Right renal cortex interstitium (tissue), 3 donors: ENCODE measurements around the gene OBSCN. TPM values are rescaled to one million over a fixed set of nuclear protein-coding genes. Genes with fewer than 3 reads are reported as not detected.
A peak's percentile ranks its signal among the peaks of the same experiment; 100 is the strongest.

ENCODE experiments used
- DNase-seq, 3 donors: peaks; one replicate each; pipeline ENCODE4 v3.0.0-alpha.2; 2013; ENCODE audit warnings: low read depth in 3 of 3, low spot score in 2 of 3
- polyA plus RNA-seq, 3 donors: library from polyadenylated mRNA; unstranded; fragments of 120-200 nt; gene quantifications; one replicate each; pipeline ENCODE4 v1.2.1, GENCODE V29; 2013; ENCODE audit not compliant: insufficient read length in 3 of 3

OBSCN gene
- polyA plus RNA-seq, 3 donors = 20.2 to 22.0 (median 20.9) TPM

DNA sequence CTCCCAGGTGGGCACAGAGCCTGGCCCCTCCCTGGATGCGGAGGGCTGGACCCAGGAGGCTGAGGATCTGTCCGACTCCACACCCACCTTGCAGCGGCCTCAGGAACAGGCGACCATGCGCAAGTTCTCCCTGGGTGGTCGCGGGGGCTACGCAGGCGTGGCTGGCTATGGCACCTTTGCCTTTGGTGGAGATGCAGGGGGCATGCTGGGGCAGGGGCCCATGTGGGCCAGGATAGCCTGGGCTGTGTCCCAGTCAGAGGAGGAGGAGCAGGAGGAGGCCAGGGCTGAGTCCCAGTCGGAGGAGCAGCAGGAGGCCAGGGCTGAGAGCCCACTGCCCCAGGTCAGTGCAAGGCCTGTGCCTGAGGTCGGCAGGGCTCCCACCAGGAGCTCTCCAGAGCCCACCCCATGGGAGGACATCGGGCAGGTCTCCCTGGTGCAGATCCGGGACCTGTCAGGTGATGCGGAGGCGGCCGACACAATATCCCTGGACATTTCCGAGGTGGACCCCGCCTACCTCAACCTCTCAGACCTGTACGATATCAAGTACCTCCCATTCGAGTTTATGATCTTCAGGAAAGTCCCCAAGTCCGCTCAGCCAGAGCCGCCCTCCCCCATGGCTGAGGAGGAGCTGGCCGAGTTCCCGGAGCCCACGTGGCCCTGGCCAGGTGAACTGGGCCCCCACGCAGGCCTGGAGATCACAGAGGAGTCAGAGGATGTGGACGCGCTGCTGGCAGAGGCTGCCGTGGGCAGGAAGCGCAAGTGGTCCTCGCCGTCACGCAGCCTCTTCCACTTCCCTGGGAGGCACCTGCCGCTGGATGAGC lies 164.5 kb downstream of the OBSCN start:
- DNase-seq = peak in 1 of 3 donors; percentile 34

DNA sequence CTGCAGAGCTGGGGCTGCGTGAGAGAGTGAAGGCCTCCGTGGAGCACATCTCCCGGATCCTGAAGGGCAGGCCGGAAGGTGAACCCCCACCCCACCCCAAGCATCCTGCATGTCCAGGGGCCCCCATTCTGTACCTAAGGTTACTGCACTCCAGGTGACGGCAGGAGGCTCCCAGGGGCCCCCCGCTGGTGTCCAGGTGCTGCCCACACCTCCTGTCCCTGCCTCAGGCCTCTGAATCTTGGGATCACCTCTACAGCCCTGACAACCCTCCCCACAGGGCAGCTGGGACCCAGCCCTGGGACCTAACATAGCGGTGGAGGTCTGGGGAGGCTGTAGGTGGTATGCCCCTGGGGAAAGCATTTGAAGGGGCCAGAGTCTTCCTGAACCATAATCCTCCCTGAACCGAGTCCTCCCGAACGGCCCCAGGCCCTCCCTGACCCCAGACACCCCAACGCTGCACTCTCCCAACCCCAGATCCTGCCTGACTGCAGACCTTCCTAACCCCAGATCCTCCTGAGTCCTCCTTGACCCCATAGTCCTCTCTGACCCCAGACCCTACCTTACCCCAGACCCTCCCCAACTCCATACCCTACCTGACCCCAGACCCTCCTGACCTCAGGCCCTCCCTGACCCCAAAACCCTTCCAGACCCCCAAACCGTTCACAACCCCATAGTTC lies 165.3 kb downstream of the OBSCN start:
- DNase-seq = no peak

DNA sequence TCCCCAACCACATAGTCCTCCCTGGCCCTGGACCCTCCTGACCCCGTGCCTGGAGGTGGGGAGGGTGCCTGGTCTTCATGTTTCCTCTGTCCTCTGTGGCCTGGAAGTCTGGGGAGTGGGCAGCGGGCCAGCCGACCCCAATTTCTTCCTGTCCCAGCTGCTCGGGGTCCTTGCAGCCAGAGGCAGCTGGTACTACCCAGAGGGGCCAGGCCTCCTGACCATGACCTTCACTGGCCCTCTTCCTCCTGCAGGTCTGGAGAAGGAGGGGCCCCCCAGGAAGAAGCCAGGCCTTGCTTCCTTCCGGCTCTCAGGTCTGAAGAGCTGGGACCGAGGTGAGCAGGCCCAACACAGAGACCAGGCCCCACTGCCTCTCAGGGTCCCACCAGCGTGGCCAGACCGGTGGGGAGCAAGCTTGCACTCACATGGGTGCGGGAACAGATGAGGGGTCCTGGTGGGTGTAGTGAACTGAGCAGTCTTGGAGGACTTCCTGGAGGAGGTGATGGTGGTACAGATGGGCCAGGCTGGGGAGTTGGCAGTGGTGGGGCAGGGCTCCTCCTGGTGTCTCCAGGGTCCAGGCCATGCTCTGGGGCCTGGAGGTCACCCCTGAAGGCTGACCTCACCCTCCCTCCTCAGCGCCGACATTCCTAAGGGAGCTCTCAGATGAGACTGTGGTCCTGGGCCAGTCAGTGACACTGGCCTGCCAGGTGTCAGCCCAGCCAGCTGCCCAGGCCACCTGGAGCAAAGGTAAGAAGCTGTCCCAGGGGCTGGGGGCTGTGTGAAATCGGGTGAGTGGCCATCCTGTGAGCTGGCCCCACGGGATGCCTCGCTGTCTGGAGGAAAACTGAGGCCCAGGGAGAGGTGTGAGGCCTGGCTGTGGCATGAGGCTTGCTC lies 166.1 kb downstream of the OBSCN start:
- no peak for DNase-seq

DNA sequence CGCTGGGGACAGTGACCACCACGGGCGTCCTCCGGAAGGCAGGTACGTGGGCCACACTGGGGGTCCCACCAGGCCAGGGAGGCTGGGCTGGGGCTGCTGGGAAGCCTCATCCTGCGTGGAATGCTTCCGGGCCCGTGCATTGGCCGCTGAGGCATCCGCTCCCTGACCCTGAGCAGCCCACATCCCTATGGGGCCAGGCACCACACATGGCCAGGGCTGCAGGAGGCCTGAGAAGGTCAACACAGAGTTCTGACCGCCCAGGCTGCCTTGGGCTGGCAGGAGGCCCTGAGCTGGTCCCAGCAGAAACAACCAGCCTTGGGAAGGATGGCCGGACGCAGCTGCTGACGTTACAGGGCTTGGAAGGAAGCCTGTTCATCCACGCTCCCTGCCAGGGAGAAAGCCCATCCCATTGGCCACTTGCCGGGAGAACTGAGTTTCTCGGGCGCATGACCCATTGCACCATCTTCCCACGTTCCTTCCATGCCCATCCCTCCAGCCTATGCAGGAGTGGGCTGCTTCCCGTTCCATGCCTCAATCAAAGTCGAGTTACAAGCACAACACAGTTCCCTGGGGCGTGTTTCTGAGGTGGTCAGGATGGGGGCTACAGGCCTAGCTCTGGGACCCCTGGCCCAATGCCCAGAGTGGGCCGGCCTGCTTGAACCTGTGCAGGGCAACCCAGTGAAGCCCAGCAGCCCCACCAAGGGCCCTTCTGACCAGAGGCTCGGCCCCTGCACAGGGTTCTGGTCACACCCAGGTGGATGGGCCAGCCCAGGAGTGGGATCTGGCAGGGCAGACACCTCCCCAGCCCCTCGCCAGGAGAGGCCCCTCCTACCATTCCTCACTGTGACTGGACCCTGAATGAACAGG lies 167.1 kb downstream of the OBSCN start:
- DNase-seq = no peak

DNA sequence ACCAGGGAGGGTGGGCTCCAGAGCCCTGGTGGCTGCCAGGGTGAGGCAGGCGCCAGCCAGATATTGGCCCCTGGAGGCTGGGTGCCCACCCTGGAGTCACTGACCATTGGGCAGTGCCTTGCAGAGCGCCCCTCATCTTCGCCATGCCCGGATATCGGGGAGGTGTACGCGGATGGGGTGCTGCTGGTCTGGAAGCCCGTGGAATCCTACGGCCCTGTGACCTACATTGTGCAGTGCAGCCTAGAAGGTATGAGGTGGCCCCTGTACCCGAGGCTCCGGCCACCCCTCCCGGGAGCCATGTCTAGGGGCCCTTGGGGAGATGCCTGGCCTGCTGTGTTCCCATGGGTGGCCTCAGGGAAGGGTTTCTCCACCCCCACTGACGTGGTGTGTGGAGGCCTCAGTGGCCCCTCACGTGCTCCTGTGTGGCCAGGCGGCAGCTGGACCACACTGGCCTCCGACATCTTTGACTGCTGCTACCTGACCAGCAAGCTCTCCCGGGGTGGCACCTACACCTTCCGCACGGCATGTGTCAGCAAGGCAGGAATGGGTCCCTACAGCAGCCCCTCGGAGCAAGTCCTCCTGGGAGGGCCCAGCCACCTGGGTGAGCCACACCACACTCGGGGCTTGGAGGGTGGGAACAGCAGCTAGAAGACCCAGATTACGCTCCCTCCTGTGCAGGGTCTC lies 167.9 kb downstream of the OBSCN start:
- no peak for DNase-seq

DNA sequence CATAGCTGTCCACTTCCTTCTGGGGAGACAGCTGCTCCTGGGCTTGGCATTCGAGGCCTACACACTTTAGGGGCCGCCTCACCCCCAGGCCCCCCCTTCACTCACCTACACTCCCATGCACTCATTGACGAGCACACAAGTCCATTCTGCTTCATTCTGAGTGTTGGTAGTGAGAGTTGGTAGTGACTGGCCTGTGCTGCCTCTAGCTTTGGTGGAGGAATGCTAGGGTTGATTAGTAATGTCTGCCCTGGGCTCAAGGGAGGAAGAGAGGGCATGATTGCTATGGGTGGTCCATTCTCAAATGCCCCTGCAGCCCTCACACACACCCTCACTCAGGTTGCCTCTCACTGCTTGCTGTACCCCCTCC lies 168.4 kb downstream of the OBSCN start:
- DNase-seq = no peak

DNA sequence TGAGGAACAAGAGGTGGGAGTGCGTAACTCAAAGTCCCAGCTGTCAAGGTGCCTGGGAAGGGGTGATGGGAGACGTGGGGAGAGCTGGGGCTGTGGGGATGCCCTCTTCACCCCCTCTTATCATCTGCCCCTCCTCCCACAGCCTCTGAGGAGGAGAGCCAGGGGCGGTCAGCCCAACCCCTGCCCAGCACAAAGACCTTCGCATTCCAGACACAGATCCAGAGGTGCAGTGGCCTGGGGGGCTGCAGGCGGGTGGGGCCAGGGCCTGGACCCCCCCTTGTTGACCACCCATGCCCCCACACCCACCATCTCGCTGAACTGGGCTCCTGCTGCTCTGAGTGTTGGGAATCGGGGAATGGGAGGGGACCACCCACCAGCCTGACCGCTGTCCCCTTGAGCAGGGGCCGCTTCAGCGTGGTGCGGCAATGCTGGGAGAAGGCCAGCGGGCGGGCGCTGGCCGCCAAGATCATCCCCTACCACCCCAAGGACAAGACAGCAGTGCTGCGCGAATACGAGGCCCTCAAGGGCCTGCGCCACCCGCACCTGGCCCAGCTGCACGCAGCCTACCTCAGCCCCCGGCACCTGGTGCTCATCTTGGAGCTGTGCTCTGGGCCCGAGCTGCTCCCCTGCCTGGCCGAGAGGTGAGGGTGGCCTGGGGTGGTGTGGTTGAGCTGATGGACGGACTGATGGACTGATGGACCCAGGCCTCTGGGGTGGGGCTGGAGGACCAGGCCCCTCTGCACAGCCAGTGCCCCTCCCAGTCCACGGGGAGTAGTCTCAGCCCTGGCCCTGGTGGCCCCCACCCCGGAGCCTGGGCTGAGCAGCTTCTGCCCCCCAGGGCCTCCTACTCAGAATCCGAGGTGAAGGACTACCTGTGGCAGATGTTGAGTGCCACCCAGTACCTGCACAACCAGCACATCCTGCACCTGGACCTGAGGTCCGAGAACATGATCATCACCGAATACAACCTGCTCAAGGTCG lies 169.1 kb downstream of the OBSCN start:
- no peak for DNase-seq

DNA sequence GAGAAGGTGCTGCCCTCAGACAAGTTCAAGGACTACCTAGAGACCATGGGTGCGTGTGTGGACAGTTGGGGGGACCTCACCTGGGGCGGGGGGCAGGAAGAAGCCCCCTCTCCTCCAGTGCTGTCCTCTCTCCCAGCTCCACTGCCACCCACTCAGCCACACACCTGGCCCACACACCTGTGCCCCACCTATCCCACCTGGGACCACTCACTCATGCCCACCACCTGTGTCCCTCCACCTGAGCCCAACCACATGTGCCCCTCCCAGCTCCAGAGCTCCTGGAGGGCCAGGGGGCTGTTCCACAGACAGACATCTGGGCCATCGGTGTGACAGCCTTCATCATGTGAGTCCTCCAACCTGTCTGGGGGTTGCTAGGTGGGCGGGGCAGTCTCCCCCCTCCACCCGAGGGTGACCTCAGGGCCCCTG lies 169.8 kb downstream of the OBSCN start:
- DNase-seq = no peak

DNA sequence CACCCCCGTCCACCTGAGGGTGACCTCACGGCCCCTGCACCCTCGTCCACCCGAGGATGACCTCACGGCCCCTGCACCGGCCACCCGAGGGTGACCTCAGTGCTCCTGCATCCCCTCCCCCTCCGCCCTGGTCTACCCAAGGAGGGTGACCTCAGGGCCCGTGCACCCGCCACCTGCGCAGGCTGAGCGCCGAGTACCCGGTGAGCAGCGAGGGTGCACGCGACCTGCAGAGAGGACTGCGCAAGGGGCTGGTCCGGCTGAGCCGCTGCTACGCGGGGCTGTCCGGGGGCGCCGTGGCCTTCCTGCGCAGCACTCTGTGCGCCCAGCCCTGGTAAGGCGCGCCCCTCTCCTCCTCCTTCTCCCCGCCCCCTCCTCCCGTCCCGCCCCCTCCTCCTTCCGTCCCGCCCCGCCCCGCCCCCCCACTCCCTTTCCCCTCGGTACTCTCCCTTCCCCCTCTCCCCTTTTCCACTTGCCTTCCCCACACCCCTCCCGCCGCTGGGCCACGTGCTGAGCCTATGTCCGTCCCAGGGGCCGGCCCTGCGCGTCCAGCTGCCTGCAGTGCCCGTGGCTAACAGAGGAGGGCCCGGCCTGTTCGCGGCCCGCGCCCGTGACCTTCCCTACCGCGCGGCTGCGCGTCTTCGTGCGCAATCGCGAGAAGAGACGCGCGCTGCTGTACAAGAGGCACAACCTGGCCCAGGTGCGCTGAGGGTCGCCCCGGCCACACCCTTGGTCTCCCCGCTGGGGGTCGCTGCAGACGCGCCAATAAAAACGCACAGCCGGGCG lies 170.4 kb downstream of the OBSCN start:
- DNase-seq = peak in 1 of 3 donors; percentile 63

DNA sequence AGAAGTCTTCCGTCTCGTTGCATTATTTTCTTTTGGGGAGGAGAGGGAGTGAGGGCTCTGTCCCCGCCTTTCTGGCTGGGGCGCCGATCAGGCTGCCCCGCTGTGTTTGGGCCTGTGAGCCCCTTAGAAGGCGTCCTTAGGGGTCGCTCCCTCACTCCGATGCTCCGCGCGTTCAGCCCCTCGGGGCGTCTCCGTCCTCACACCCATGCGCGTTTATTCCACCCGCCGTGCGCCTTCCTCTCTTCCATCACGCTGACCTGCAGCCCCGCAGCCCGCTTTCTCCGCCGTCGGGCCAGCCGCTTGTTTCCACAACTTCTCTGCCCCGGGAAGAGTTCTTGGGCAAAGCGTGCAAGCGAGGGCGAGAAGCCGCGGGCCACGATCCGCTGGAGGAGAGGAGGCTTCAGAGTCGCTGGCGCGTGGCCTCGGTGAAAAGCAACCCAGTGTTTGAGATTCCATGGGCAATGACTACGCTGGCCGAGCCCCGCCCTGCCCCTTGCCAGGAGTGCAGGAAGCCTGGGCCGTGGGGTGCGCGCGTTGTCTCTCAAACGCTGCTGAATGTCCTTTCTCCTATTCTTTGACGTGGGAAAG lies 171.1 kb downstream of the OBSCN start:
- DNase-seq = no peak

DNA sequence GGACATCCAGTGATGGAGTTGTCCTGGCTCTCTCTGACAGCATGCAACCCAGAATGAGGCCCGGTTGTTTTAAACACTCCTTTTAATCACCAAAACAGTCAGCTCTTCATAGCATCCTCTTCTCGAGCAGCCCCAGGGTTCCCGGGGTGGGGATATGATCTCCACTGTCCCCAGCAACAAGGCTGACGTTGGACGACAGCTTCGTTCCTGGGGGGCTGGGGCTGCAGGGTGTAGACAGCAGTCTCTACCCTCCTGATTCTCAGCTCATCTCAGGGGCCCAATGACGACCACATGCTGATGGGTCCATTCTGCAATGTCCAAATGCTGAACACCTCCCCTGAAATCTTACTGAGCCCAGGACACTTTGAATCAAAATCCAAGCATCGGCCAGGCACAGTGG lies 171.8 kb downstream of the OBSCN start:
- DNase-seq = no peak

DNA sequence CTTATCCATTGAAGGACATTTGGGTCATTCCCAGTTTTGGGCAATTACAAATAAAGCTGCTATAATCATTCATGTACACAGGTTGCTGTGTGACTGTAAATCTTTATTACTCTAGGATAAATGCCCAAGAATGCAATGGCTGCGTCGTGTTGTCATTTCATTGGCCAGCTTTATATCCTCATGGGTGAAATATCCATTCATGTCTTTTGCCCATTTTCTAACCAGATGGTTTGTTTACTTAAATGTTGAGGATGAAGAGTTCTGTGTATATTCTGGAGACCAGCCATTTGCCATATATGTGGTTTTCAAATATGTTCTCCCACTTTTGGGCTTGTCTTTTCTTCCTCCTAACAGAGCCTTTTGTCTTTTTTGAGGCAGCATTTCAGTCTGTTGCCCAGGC lies 173.5 kb downstream of the OBSCN start:
- no peak for DNase-seq

DNA sequence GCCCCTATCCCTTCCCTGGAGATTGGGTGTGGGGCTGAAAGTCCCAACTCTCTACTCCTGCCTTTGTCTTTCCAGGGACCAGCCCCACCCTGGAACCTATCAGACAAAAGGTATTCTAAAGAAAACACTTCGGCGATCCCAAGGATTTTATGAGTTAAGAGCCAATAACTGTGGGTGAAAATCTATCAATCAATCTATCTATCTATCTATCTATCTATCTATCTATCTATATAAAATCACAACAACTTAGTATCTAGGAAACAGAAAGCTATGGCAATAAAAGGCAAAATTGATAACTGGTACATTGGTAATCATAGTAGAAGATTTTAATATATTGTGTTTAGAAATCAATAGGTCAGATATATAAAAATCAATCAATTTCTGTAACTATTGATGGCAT lies 175.9 kb downstream of the OBSCN start:
- no peak for DNase-seq

DNA sequence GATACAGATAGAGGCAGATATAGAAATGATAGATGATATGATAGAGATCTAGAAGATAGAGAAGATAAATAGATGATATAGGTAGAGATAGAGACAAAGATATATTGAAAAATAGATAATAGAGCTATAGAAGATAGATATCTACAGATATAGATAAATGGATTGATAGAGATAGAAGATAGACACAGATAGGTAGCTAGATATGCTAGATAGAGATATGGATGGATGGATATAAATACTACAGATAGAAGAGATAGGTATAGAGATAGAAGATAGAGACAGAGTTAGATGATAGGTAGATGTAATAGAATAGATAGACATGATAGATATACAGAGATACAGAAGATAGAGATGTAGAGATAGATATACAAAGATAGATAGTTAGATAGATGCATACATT lies 177.4 kb downstream of the OBSCN start:
- no peak for DNase-seq

DNA sequence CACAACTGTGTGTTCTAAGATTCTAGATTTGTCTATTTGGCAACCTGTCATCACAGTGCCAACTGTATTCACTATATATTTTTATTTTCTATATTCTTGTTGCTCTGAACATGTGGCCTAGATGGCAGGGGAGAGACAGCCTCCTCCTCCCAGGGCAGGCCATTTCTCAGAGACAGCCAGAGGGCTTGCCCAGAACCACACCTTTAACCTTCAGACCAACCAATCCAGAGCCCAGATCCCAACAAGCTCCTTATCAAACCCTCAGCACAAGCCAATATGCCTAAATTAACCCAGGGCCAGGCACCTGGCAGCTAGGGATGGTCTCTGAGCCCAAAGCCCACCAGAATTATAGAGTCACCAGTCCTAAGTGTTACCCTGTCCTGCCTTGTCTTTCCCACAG lies 179.5 kb downstream of the OBSCN start:
- no peak for DNase-seq

DNA sequence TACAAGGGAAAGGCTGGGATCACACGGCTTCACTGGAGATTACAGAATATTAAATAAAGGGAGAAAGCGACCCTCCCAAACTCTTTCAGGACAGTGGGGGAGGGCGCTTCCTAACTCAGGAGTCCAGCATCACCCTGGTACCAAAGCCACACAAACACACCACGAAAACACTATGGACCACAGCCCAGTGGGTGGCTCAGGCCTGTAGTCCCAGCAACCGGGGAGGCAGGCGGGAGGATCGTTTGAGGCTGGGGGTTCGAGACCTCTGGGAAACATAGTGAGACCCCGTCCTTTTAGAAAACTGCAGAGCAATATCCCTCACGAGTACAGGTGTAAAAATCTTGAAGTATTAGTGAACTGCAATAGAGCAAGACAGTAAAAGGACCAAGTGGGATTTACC lies 182.8 kb downstream of the OBSCN start:
- DNase-seq = no peak

DNA sequence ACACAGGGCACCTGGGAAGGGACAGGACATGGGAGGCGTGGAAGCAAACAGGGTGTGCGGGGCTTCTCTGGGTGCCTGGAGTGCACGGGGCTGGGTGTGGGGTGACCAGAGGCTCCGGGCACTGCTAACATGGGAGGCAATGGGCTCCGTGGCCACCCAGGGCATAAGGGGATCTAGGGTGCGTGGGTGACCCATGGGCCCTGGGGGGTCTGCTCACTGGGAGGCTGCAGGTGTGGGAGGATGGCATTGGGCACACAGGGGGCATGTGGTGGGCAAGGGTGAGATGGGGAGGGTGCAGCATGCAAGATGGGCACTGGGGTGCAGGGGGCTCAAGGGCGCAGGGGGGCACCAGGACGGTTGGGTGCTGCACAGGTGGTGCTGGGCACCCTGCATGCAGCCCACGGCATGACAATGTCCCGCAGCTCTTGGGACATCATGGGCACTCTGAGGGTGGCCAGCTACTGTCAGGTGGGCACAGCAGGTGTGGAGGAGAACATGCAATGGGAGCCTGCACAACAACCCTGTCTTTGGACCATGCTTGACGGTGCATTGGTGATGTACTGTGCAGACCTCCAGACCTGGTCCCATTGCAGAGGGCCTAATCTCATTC lies 183.7 kb downstream of the OBSCN start:
- DNase-seq = no peak
